SU-DHL-6 (cell line): ENCODE data around the gene MT1B.

Experiments used
- H2AFZ ChIP-seq: fragments of 200-600 bp; sonication (generic); 2 replicates; pipeline ENCODE4 v1.6.1; 2014; ENCODE audit warnings: low read depth, mild to moderate bottlenecking, moderate library complexity, mixed read lengths, antibody characterized with exemption, low read length; ENCODE audit not compliant: severe bottlenecking
- H3F3A ChIP-seq: fragments of 200-600 bp; shearing (Covaris generic); 2 replicates; pipeline ENCODE4 v1.6.0; 2016; ENCODE audit warnings: antibody characterized with exemption, mild to moderate bottlenecking; ENCODE audit not compliant: insufficient read depth
- H3K27ac ChIP-seq: fragments of 200-600 bp; sonication (generic); 2 replicates; pipeline ENCODE4 v1.5.1; 2016; ENCODE audit warnings: low read depth, mild to moderate bottlenecking, low read length, moderate library complexity, mixed read lengths
- H3K27me3 ChIP-seq: fragments of 200-600 bp; sonication (generic), shearing (Covaris generic); 2 replicates; pipeline ENCODE4 v1.6.0; 2014; ENCODE audit warnings: mild to moderate bottlenecking, low read length
- H3K36me3 ChIP-seq: fragments of 200-600 bp; sonication (generic); 2 replicates; pipeline ENCODE4 v1.6.1; 2014; ENCODE audit warnings: mild to moderate bottlenecking, low read length, mixed read lengths
- H3K4me2 ChIP-seq: fragments of 300-600, 200-600 bp; shearing (Covaris generic), sonication (generic); 2 replicates; pipeline ENCODE4 v1.6.0; 2014; ENCODE audit warnings: low read length, low read depth, mild to moderate bottlenecking; ENCODE audit not compliant: poor library complexity, severe bottlenecking
- H3K4me3 ChIP-seq: fragments of 200-600 bp; sonication (generic); 2 replicates; pipeline ENCODE4 v1.5.1; 2014; ENCODE audit warnings: antibody characterized with exemption, low read length, mild to moderate bottlenecking, mixed read lengths; ENCODE audit not compliant: insufficient read depth, poor library complexity, severe bottlenecking
- H3K79me2 ChIP-seq: fragments of 200-600 bp; sonication (generic); 2 replicates; pipeline ENCODE4 v1.6.1; 2014; ENCODE audit warnings: mild to moderate bottlenecking, low read length, moderate library complexity; ENCODE audit not compliant: insufficient read depth
- H3K9ac ChIP-seq: fragments of 200-600 bp; sonication (generic); 2 replicates; pipeline ENCODE4 v1.7.0; 2014; ENCODE audit warnings: mild to moderate bottlenecking, low read length
- H3K9me2 ChIP-seq: fragments of 200-600 bp; sonication (generic); replicated peaks from 2 replicates; pipeline ENCODE4 v1.6.1; 2014; ENCODE audit warnings: low read length; ENCODE audit not compliant: insufficient read depth
- H3K9me3 ChIP-seq: fragments of 200-600 bp; sonication (generic); 2 replicates; pipeline ENCODE4 v1.6.1; 2014; ENCODE audit warnings: low read length, mixed read lengths; ENCODE audit not compliant: insufficient read depth
- H4K20me1 ChIP-seq: fragments of 200-600 bp; sonication (generic); 2 replicates; pipeline ENCODE4 v1.6.1; 2014; ENCODE audit warnings: low read depth, mild to moderate bottlenecking, antibody characterized with exemption, low read length, moderate library complexity, mixed read lengths
- EZH2phosphoT487 ChIP-seq: fragments of 200-600 bp; sonication (generic), shearing (Covaris generic); conservative IDR thresholded peaks from 2 replicates; pipeline ENCODE4 v1.6.1; 2018; ENCODE audit warnings: mild to moderate bottlenecking, antibody characterized with exemption, low read length, moderate library complexity, mixed read lengths
- TF ChIP-seq, protein P1 (sequence below): fragments of 200-600 bp; sonication (generic); IDR thresholded peaks from one replicate; pipeline ENCODE4 v1.5.1; 2017; ENCODE audit warnings: antibody characterized with exemption, mild to moderate bottlenecking, low read length, moderate library complexity; ENCODE audit not compliant: insufficient read depth, poor library complexity, severe bottlenecking

Gene MT1B

DNA sequence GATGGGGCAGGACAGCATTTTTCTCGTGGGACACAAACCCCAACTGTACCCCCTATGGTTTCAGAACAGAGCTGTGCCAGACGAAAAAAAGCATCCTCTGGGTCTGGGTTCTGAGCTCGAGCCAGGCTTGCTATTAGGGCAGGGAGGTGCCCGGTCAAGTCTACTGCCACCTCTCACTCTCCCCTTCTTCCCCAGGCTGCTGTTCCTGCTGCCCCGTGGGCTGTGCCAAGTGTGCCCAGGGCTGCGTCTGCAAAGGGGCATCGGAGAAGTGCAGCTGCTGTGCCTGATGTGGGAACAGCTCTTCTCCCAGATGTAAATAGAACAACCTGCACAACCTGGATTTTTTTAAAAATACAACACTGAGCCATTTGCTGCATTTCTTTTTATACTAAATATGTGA is 25.0 kb upstream of the MT1B start:
- Histone ChIP-seq H3K9me3 (no peaks in the 10 kb centered on the region), H3K9me2 (no peaks in the 10 kb centered on the region), H3K9ac (no peak overlapping the region), H3K36me3 (no peaks in the 10 kb centered on the region), H3K4me3 (no peak overlapping the region), H3K79me2 (no peaks in the 10 kb centered on the region), H3K27ac (no peak overlapping the region), H3K4me2 (no peak overlapping the region), H2AFZ (no peak overlapping the region), H4K20me1 (no peaks in the 10 kb centered on the region), H3K27me3 (no peaks in the 10 kb centered on the region), H3F3A (no peaks in the 10 kb centered on the region)
- TF ChIP-seq, protein P1, sequence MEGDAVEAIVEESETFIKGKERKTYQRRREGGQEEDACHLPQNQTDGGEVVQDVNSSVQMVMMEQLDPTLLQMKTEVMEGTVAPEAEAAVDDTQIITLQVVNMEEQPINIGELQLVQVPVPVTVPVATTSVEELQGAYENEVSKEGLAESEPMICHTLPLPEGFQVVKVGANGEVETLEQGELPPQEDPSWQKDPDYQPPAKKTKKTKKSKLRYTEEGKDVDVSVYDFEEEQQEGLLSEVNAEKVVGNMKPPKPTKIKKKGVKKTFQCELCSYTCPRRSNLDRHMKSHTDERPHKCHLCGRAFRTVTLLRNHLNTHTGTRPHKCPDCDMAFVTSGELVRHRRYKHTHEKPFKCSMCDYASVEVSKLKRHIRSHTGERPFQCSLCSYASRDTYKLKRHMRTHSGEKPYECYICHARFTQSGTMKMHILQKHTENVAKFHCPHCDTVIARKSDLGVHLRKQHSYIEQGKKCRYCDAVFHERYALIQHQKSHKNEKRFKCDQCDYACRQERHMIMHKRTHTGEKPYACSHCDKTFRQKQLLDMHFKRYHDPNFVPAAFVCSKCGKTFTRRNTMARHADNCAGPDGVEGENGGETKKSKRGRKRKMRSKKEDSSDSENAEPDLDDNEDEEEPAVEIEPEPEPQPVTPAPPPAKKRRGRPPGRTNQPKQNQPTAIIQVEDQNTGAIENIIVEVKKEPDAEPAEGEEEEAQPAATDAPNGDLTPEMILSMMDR: no peak
- TF ChIP-seq EZH2phosphoT487: no peak

DNA sequence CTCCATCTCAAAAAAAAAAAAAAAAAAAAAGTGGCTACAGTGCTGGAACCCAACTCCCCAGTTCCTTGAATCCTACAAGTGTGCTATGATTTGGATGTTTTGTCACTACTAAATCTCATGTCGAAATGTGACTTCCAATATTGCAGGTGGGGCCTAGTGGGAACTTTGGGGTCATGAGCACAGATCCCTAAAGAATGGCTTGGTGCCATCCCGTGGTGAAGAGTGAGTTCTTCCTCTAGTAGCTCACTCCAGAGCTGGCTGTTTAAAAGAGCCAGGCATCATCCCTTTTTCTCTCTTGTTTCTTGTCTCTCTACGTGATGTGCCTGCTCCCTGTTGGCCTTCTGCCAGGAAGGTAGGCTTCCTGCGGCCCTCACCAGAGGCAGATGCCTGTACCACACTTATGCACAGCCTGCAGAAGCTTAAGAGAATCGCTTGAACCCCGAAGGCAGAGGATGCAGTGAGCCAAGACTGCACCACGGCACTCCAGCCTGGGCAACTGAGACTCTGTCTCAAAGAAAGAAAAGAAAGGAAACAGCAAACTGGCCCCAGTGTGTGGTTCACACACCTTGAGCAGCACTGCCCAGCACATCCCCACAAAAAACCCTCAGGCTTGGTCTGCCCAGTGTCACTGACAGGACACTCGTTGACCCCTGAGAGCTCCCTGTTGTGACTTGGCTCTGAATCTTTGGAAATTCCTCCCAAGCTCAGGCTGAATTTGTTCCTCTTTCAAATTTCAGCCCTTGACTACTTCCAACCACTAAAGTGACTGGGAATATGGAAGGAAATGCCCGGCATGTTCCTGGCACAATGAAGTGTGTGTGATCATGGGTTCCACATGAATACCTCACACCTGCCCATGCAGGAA is 23.0 kb upstream of the MT1B start:
- no peaks in the 10 kb centered on the region for H4K20me1 ChIP-seq
- no peak overlapping the region for H2AFZ ChIP-seq
- no peaks in the 10 kb centered on the region for H3K36me3 ChIP-seq
- no peak overlapping the region for H3K9ac ChIP-seq
- TF ChIP-seq, protein P1: no peak
- no peak for TF ChIP-seq EZH2phosphoT487
- no peak overlapping the region for H3K4me3 ChIP-seq
- no peaks in the 10 kb centered on the region for H3K27me3 ChIP-seq
- H3K79me2 ChIP-seq: no peaks in the 10 kb centered on the region
- H3K27ac ChIP-seq: no peak overlapping the region
- H3K9me3 ChIP-seq: no peaks in the 10 kb centered on the region
- no peaks in the 10 kb centered on the region for H3F3A ChIP-seq
- no peaks in the 10 kb centered on the region for H3K9me2 ChIP-seq
- no peak overlapping the region for H3K4me2 ChIP-seq

DNA sequence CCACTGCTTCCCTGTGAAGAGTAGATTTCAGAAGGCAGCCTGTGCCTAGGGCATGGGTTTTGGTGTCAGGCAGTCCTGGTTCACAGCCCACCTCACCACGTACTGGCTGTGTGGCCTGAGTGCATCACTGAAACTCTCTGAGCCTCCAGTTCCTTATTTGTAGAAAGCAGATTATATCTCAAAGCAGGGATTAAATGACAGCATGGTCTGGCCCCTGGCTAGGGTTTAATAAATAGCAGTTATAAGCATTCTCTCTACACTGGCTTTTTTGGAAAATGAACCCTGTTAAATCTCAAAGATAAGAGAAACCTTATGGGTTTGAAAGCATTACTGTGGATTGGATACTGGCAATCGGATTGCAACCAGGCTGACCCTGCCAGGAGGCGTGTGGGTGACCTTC is 22.2 kb upstream of the MT1B start:
- Histone ChIP-seq H2AFZ (no peak overlapping the region), H3F3A (no peaks in the 10 kb centered on the region), H3K79me2 (no peaks in the 10 kb centered on the region), H3K36me3 (no peaks in the 10 kb centered on the region), H3K9me2 (no peaks in the 10 kb centered on the region), H3K27me3 (no peaks in the 10 kb centered on the region), H4K20me1 (no peaks in the 10 kb centered on the region), H3K4me3 (no peak overlapping the region), H3K4me2 (no peak overlapping the region), H3K9ac (no peak overlapping the region), H3K9me3 (no peaks in the 10 kb centered on the region), H3K27ac (no peak overlapping the region)
- TF ChIP-seq, protein P1: no peak
- no peak for TF ChIP-seq EZH2phosphoT487
